ENCODE data around the gene EPM2AIP1.

EPM2AIP1 gene

GRCh38 chr3:36944012-36944640 is 48.8 kb downstream of the EPM2AIP1 start:
- H3K4me3 ChIP-seq (ENCODE audit: control insufficient read depth, low read depth, low read length): peak overlapping the region; percentile 63
- no peak for TF ChIP-seq CTCF (conservative IDR thresholded peaks at IDR 0.05; ENCODE audit: control insufficient read depth, insufficient read depth, low read depth, low read length)
- DNase-seq (ENCODE audit: low read depth): peak; percentile 48

- no peak for TF ChIP-seq CTCF (conservative IDR thresholded peaks at IDR 0.05; ENCODE audit: control insufficient read depth, insufficient read depth, low read depth, low read length)
- no peak for DNase-seq (ENCODE audit: low read depth)
- peak overlapping the region; percentile 63 for H3K4me3 ChIP-seq (ENCODE audit: control insufficient read depth, low read depth, low read length)
Observed at GRCh38 chr3:36943601-36944000, 49.3 kb downstream of the EPM2AIP1 start.

- no peak for DNase-seq (ENCODE audit: low read depth)
- H3K4me3 ChIP-seq (ENCODE audit: control insufficient read depth, low read depth, low read length): no peak overlapping the region
- TF ChIP-seq CTCF (conservative IDR thresholded peaks at IDR 0.05; ENCODE audit: control insufficient read depth, insufficient read depth, low read depth, low read length): no peak
Observed at GRCh38 chr3:36942638-36943248, 50.2 kb downstream of the EPM2AIP1 start.

- TF ChIP-seq CTCF (conservative IDR thresholded peaks at IDR 0.05; ENCODE audit: control insufficient read depth, insufficient read depth, low read depth, low read length): no peak
- peak; percentile 31 for DNase-seq (ENCODE audit: low read depth)
Observed at GRCh38 chr3:36941658-36942057, 51.3 kb downstream of the EPM2AIP1 start.

GRCh38 chr3:36941162-36941561 is 51.8 kb downstream of the EPM2AIP1 start:
- no peak overlapping the region for H3K4me3 ChIP-seq (ENCODE audit: control insufficient read depth, low read depth, low read length)
- TF ChIP-seq CTCF (conservative IDR thresholded peaks at IDR 0.05; ENCODE audit: control insufficient read depth, insufficient read depth, low read depth, low read length): no peak
- no peak for DNase-seq (ENCODE audit: low read depth)

More at GRCh38 chr3:36941658-36942057, 51.3 kb downstream of the EPM2AIP1 start:
- H3K4me3 ChIP-seq (ENCODE audit: control insufficient read depth, low read depth, low read length): no peak overlapping the region

GRCh38 chr3:36937492-36937891 is 55.4 kb downstream of the EPM2AIP1 start:
- DNase-seq (ENCODE audit: low read depth): no peak
- no peak for TF ChIP-seq CTCF (conservative IDR thresholded peaks at IDR 0.05; ENCODE audit: control insufficient read depth, insufficient read depth, low read depth, low read length)
- no peak overlapping the region for H3K4me3 ChIP-seq (ENCODE audit: control insufficient read depth, low read depth, low read length)

Data from fibroblast of mammary gland (primary cell).